A549 (cell line): ENCODE measurements around the gene ATP11A. TPM values are rescaled to one million over a fixed set of nuclear protein-coding genes. Genes with fewer than 3 reads are reported as not detected.

Source experiments
- ATAC-seq, 2 experiments: fragments of 200-7000 bp in 1 of 2; fragments of >200 bp in 1 of 2; cut with Nextera tagmentation in 1 of 2; cut with Tn5 transposase in 1 of 2; 3 replicates each; pipeline versions ENCODE4 v1.8.0 to v1.9.1; 2018 to 2020; ENCODE audit warnings: mild to moderate bottlenecking in 1 of 2, moderate library complexity in 1 of 2
- CTCF ChIA-PET: fragments of 300-600 bp; sonication (Branson Sonifier 250); formaldehyde crosslinking; extraction: SDS; loops from one replicate; lab custom pipeline; 2021; ENCODE audit warnings: antibody characterized with exemption, inconsistent platforms; lab: Yijun Ruan, JAX
- POLR2A ChIA-PET: fragments of 350-600 bp; formaldehyde crosslinking; extraction: SDS; loops from one replicate; lab custom pipeline; 2021; ENCODE audit warnings: antibody characterized with exemption, inconsistent platforms; lab: Yijun Ruan, JAX
- DNase-seq, 2 experiments: peaks; one replicate each; pipeline versions ENCODE4 v3.0.0 to v3.0.0-alpha.2; 2011 to 2016; ENCODE audit warnings: low read depth in 1 of 2, low spot score in 1 of 2
- FAIRE-seq: peaks from 2 replicates; lab custom pipeline; 2011; peaks lifted over from hg19 to GRCh38; lab: Jason Lieb, UNC
- H3K27ac ChIP-seq, 2 experiments: fragments of >200 bp; sonication (Bioruptor Twin); formaldehyde crosslinking; 3 replicates each; pipeline ENCODE4 v1.5.1; 2016 to 2017
- H3K4me1 ChIP-seq: fragments of >200 bp; sonication (Bioruptor Twin); formaldehyde crosslinking; 3 replicates; pipeline ENCODE4 v1.6.1; 2016
- H3K4me2 ChIP-seq: fragments of >200 bp; sonication (Bioruptor Twin); formaldehyde crosslinking; 3 replicates; pipeline ENCODE4 v1.6.1; 2016
- H3K4me3 ChIP-seq: fragments of >200 bp; sonication (Bioruptor Twin); formaldehyde crosslinking; 3 replicates; pipeline ENCODE4 v1.5.1; 2016
- H3K9me3 ChIP-seq: fragments of >200 bp; sonication (Bioruptor Twin); formaldehyde crosslinking; 3 replicates; pipeline ENCODE4 v1.6.1; 2016
- BCL3 ChIP-seq: fragments of >200 bp; sonication (Bioruptor Twin); formaldehyde crosslinking; IDR thresholded peaks from 3 replicates; pipeline ENCODE4 v1.6.1; 2016
- CEBPB ChIP-seq, 2 experiments: fragments of >200 bp in 1 of 2; sonication (Bioruptor Twin) in 1 of 2; formaldehyde crosslinking in 1 of 2; IDR thresholded peaks; 2 replicates each; pipeline ENCODE4 v1.6.1; 2012 to 2016
- EHF ChIP-seq: fragments of 250-450 bp; sonication (Bioruptor Pico); IDR thresholded peaks from 2 replicates; pipeline ENCODE4 v1.5.0; 2020; ENCODE audit warnings: mild to moderate bottlenecking
- FOSB ChIP-seq: fragments of 250-450 bp; sonication (Bioruptor Pico); IDR thresholded peaks from 2 replicates; pipeline ENCODE4 v1.5.0; 2020; ENCODE audit warnings: mild to moderate bottlenecking, moderate library complexity
- FOXS1 ChIP-seq: fragments of 250-450 bp; sonication (Bioruptor Pico); IDR thresholded peaks from 2 replicates; pipeline ENCODE4 v1.5.0; 2020; ENCODE audit warnings: mild to moderate bottlenecking, moderate library complexity
- PBX3 ChIP-seq: IDR thresholded peaks from 2 replicates; pipeline ENCODE4 v1.6.1; 2012
- POLR2AphosphoS2 ChIP-seq: conservative IDR thresholded peaks from 2 replicates; pipeline ENCODE4 v1.6.1; 2012; ENCODE audit warnings: low read length, improper control_type of control experiment, inconsistent platforms
- RARB ChIP-seq: fragments of 250-450 bp; sonication (Bioruptor Pico); IDR thresholded peaks from 2 replicates; pipeline ENCODE4 v1.8.0; 2021; ENCODE audit warnings: mild to moderate bottlenecking, moderate library complexity
- REST ChIP-seq: fragments of 200-600 bp; sonication (generic); IDR thresholded peaks from 2 replicates; pipeline ENCODE4 v1.6.1; 2016; ENCODE audit warnings: antibody characterized with exemption, mild to moderate bottlenecking, moderate library complexity
- RFX5 ChIP-seq: fragments of 450-650 bp; IDR thresholded peaks from 2 replicates; pipeline ENCODE4 v1.7.1; 2014; ENCODE audit warnings: antibody characterized with exemption, mild to moderate bottlenecking, moderate library complexity
- ZNF302 ChIP-seq: fragments of 250-450 bp; sonication (Bioruptor Pico); IDR thresholded peaks from 2 replicates; pipeline ENCODE4 v1.9.0; 2021; ENCODE audit warnings: inconsistent platforms, mild to moderate bottlenecking, moderate library complexity
- WGBS: methylation state at CpG from one replicate; pipeline ENCODE4 v1.1.6; 2017; ENCODE audit errors: missing lambda C conversion rate; 5-methylcytosine and 5-hydroxymethylcytosine counted together
- polyA plus RNA-seq, 4 experiments: library from polyadenylated mRNA; depleted of rRNA in 3 of 4; stranded (reverse); fragments of >200 nt; fragmentation: RNase III in 1 of 4; extraction: RNeasy Plus Mini Kit Qiagen cat#74134 plus additional on column Dnase treatment in 1 of 4; gene quantifications; 2 replicates in 3 of 4; 3 replicates in 1 of 4; pipeline ENCODE4 v1.2.3, GENCODE V29; 2011 to 2017

The ATP11A gene
- polyA plus RNA-seq, 2 of the 4 experiments (the other 2 are of a cell fraction): 4.1 to 8.0 TPM

GRCh38 chr13:112702986-112703379 is 13.1 kb downstream of the ATP11A start:
- ATAC-seq (no peak), DNase-seq (no peak), FAIRE-seq (no peak)
- no peak for TF ChIP-seq PBX3
- no peak for TF ChIP-seq RARB (CRISPR knock-in tag)
- TF ChIP-seq FOXS1: no peak
- ChIA-PET CTCF (no interaction called here), POLR2A (no interaction called here)
- Histone ChIP-seq H3K9me3 (no peaks in the 10 kb centered on the region), H3K4me3 (no peak overlapping the region), H3K4me1 (no peaks in the 10 kb centered on the region), H3K27ac (no peak overlapping the region), H3K4me2 (no peak overlapping the region)
- 94% methylated on average over 6 of the region's 6 CpGs for WGBS

GRCh38 chr13:112703449-112704284 is 13.8 kb downstream of the ATP11A start:
- Histone ChIP-seq H3K27ac (no peak overlapping the region), H3K4me3 (no peak overlapping the region), H3K4me1 (no peaks in the 10 kb centered on the region), H3K9me3 (no peaks in the 10 kb centered on the region), H3K4me2 (no peak overlapping the region)
- CTCF ChIA-PET: no interaction called here
- DNase-seq (no peak), FAIRE-seq (no peak), ATAC-seq (no peak)
- WGBS: 94% methylated on average over 22 of the region's 22 CpGs
- TF ChIP-seq BCL3 (no peak), EHF (CRISPR knock-in tag) (no peak), CEBPB (IDR thresholded peaks at IDR 0.05) (no peak), ZNF302 (CRISPR knock-in tag) (no peak)
- POLR2A ChIA-PET: no interaction called here

- CTCF ChIA-PET: no interaction called here
Measured at GRCh38 chr13:112704308-112705145, 14.7 kb downstream of the ATP11A start.

More at GRCh38 chr13:112704308-112705145, 14.7 kb downstream of the ATP11A start:
- ATAC-seq (no peak), DNase-seq (no peak), FAIRE-seq (no peak)
- Histone ChIP-seq H3K4me1 (no peaks in the 10 kb centered on the region), H3K4me3 (no peak overlapping the region), H3K27ac (no peak overlapping the region), H3K9me3 (no peaks in the 10 kb centered on the region), H3K4me2 (no peak overlapping the region)
- POLR2A ChIA-PET: no interaction called here
- TF ChIP-seq REST (no peak), FOSB (no peak), POLR2AphosphoS2 (no peak), ZNF302 (CRISPR knock-in tag) (no peak), RFX5 (no peak), EHF (CRISPR knock-in tag) (no peak)
- 84% methylated on average over 16 of the region's 17 CpGs for WGBS
